ENCODE results near the gene MYO5A.

MYO5A gene

DNA sequence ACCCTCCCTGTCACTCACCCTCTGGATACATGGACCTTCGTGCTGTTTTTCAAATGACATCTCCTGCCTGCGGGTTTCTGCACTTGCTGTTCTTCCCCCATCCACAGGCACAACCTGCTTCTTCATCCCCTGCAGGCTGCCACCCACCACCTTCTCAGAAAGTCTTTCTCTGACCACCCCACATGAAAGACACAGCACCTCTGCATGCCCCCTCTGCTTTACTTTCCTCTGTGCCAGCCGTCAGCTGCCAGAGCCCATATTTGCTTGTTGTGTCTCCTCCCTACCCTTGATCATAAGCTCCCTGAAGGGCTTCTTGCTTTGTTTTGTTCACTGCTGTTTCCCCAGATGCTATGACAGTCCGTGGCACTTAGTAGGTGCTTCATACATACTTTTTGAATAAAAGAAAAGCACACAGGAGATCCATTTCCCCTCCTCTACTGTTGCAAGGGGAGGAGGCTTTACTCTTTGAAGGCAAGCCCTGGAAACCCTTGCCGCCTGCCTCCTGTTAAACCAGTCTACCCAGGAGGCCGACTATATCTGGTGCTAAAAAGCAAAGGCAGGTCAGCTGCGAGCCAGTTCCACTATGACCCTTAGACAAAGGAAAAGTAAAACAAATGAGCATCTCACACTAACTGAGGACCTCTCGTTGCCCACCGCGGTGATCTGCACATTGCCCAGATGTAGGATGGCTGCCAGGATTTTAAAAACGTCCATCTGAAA lies 265.0 kb downstream of the MYO5A start:
- TF ChIP-seq, protein P1, sequence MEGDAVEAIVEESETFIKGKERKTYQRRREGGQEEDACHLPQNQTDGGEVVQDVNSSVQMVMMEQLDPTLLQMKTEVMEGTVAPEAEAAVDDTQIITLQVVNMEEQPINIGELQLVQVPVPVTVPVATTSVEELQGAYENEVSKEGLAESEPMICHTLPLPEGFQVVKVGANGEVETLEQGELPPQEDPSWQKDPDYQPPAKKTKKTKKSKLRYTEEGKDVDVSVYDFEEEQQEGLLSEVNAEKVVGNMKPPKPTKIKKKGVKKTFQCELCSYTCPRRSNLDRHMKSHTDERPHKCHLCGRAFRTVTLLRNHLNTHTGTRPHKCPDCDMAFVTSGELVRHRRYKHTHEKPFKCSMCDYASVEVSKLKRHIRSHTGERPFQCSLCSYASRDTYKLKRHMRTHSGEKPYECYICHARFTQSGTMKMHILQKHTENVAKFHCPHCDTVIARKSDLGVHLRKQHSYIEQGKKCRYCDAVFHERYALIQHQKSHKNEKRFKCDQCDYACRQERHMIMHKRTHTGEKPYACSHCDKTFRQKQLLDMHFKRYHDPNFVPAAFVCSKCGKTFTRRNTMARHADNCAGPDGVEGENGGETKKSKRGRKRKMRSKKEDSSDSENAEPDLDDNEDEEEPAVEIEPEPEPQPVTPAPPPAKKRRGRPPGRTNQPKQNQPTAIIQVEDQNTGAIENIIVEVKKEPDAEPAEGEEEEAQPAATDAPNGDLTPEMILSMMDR (IDR thresholded peaks at IDR 0.05) = no peak

DNA sequence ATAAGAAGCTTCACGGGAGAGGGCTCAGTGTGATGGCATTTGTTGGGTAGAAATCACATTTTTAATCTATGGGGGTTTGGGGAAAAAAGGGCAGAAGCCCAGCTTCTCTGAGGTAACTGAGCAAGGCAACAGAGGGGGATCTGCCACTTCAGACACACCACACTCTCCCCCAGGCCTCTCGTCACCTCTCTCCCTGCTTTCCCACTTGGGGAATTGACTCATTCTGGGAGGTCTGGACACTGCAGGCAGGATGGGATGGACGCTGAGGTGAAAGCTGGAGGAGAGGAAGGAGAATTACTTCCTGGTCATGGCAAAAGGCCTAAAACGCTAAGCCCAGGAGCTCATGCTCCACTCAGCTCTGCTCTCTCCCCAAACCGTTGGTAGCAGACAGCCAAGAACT lies 266.3 kb downstream of the MYO5A start:
- TF ChIP-seq, protein P1 (IDR thresholded peaks at IDR 0.05) = no peak

DNA sequence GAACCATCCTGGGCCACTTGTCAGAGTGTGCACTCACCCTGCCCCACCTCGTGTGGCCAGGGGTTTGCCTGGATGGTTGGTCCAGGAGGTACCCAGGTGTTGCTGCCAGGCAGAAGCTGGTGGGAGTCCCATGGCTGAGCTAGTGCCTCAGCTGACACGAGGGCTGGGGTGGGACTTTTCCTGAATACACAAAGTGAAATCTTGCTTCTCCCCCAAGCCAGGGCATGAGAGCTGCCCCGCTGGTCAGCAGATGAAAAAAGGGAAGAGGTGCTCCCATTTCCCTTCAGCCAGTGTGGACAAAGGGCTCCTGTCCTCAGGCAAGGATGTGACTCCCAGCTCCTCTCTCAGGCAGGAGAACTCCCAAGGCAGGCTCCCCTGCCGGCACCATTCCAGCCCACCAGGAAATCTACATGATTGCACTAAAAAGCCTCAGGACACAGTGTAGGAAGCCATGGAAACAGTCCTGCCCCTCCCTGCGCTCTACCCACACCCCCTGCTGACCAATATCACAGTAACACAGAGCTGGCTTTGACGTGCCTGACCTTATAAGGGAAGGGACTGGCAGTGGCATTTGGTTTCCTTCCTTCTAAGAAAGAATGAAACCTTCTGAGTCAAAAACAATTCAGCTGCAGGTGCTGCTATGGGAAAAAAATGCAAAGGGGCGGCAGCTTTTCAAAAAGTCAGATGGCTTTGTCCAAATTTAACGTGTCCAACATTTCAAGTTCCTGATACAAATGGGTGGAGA lies 267.0 kb downstream of the MYO5A start:
- TF ChIP-seq, protein P1 (IDR thresholded peaks at IDR 0.05) = no peak

DNA sequence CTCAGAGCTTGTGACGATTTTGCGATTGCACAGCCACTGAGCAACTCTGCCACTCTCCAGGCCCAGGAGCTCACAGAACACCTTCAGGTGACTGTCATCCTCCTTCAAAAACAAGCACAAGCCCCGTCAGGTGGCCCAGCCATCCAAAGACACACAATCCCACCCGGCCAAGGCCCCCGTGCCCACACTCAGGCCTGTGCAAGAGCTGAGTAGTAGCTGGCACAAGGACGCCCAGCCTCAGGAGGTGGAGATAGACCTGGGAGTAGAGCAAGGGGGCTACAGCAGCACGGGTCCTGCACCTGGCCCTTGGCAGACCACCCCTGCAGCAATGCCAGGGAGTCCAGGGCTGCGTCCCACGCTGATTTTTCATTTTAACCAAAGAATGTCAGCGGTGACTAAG lies 267.7 kb downstream of the MYO5A start:
- TF ChIP-seq, protein P1 (IDR thresholded peaks at IDR 0.05) = no peak

DNA sequence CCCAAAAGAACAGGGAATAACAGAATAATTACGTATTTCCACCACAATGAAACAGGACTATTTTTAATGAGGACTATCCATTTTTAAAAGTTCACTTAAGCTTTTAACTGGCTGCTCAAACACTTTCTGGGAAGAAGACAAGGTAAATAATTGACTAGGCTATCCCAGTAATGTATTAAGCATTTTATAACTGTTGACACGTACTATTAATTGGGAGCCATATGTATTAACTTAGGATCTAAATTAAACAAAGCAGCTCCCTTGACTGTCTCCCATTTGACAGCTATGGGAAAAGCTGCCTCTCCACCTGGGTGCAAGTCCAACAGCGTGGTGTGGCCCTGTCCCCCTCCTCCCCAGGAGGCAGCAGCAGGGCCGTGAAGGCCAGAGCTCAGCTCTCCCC lies 269.2 kb downstream of the MYO5A start:
- TF ChIP-seq, protein P1 (IDR thresholded peaks at IDR 0.05) = no peak

DNA sequence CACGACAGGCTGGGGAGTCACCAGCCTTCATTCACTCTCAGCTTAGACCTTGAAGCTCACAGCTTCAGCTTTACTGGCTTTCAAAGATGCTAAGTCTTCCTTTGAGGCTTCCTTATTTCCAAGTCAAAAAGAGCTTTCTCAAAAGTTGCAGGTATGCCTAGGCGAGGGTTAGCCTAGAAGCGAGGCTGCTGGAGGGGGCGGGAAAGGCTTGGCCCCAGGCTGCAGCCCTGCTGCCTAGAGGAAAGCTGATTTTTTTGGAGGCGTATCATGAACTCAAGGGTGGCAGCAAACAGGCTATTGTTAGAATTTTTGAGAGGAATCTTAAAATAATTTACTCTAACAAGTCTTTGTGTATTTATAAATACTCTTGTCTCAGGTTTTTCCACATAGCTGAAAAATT lies 270.2 kb downstream of the MYO5A start:
- TF ChIP-seq, protein P1 (IDR thresholded peaks at IDR 0.05) = no peak

DNA sequence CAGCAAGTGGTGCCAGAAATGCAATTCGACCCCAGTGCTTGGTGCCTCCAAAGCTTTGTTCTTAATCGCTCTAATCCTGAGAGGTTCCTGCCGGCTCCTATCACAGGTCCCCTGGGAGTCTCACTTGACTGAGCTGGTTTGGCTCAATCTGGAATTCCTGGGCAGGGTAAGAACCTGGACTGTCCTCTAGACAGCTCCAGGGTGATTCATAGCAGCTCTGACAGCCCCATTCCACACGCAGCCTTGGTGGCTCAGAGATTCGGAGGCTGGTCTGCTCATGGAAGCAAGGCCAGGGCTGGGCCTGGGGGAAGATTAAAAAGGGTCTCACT lies 271.0 kb downstream of the MYO5A start:
- TF ChIP-seq, protein P1 (IDR thresholded peaks at IDR 0.05) = no peak
